OCI-LY3 (cell line): ENCODE data around the gene SLC7A11.

Experiments
- CTCF ChIP-seq: fragments of 200-600, 300-600 bp; sonication (generic); IDR thresholded peaks from 2 replicates; pipeline ENCODE4 v1.5.1; 2014; ENCODE audit warnings: antibody characterized with exemption, low read length, low read depth
- EZH2phosphoT487 ChIP-seq: fragments of 200-600 bp; shearing (Covaris generic); IDR thresholded peaks from 2 replicates; pipeline ENCODE4 v1.6.1; 2018; ENCODE audit warnings: antibody characterized with exemption, mixed run types, low read depth

DNA sequence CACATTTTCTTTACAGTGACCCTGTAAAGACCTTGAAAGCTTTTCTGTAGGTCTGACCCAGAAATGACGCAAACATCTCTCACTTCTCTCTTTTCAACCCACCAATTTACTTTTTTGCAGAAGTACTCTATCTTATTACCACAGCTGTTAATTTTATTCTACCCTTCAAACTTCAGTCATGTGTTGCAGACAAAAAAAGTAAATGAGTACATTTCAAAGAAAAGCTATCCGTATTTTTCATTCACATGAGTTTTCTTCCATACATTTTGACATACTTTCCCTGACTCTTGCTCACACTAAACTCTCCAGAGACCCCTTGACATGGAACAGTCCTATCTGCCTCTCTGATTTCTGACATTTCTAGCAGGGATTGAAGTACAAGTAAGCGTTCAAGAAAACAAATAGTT, 51.7 kb downstream of the SLC7A11 start:
- TF ChIP-seq CTCF (no peak), EZH2phosphoT487 (no peak)
